H1 (cell line): ENCODE results near the gene MAPK4. TPM values are rescaled to one million over a fixed set of nuclear protein-coding genes. Genes with fewer than 3 reads are reported as not detected.

Experiments used
- CTCF ChIA-PET: fragments of 300-600 bp; sonication (Branson Sonifier 250); formaldehyde crosslinking; loops from one replicate; lab custom pipeline; 2021; ENCODE audit not compliant: partially characterized antibody; lab: Charles Lee
- POLR2A ChIA-PET: fragments of 300-600 bp; sonication (Branson Sonifier 250); formaldehyde crosslinking; loops from one replicate; lab custom pipeline; 2021; ENCODE audit warnings: inconsistent platforms; ENCODE audit not compliant: partially characterized antibody; lab: Charles Lee
- DNase-seq, 2 experiments: peaks; one replicate each; pipeline versions ENCODE4 v3.0.0 to v3.0.0-alpha.2; 2010 to 2022; ENCODE audit warnings: low spot score in 2 of 2, low read depth in 1 of 2, mixed read lengths in 1 of 2
- FAIRE-seq: peaks from 2 replicates; lab custom pipeline; 2011; peaks lifted over from hg19 to GRCh38; lab: Jason Lieb, UNC
- H2AFZ ChIP-seq: 2 replicates; pipeline ENCODE4 v1.8.1; 2012; ENCODE audit warnings: low read length, inconsistent platforms
- H2AK5ac ChIP-seq: 2 replicates; pipeline ENCODE4 v1.6.1; 2013; ENCODE audit warnings: low read depth, low read length
- H2BK120ac ChIP-seq: replicated peaks from 2 replicates; pipeline ENCODE3; 2013; ENCODE audit warnings: low read depth, low read length, inconsistent platforms
- H2BK12ac ChIP-seq: 2 replicates; pipeline ENCODE4 v1.6.1; 2013; ENCODE audit warnings: low read depth, low read length
- H2BK15ac ChIP-seq: 2 replicates; pipeline ENCODE4 v1.6.1; 2013; ENCODE audit warnings: low read length
- H2BK20ac ChIP-seq: 2 replicates; pipeline ENCODE4 v1.6.1; 2013; ENCODE audit warnings: low read length
- H2BK5ac ChIP-seq: 2 replicates; pipeline ENCODE4 v1.6.1; 2013; ENCODE audit warnings: low read depth, low read length
- H3K14ac ChIP-seq: 2 replicates; pipeline ENCODE4 v1.6.1; 2013; ENCODE audit warnings: inconsistent platforms; ENCODE audit not compliant: insufficient read length
- H3K18ac ChIP-seq: 2 replicates; pipeline ENCODE4 v1.6.1; 2013; ENCODE audit warnings: low read length; ENCODE audit errors: extremely low read depth
- H3K23ac ChIP-seq: 2 replicates; pipeline ENCODE4 v1.6.1; 2013; ENCODE audit warnings: inconsistent platforms; ENCODE audit not compliant: insufficient read length
- H3K23me2 ChIP-seq: 2 replicates; pipeline ENCODE4 v1.6.1; 2013; ENCODE audit warnings: low read depth, low read length
- H3K27ac ChIP-seq: 2 replicates; pipeline ENCODE4 v1.6.1; 2011; ENCODE audit warnings: low read depth, low read length, inconsistent platforms
- H3K27me3 ChIP-seq, 4 experiments: replicated peaks in 1 of 4; 1 replicate in 1 of 4; 2 replicates in 3 of 4; pipeline versions ENCODE4 v1.6.1 to v1.8.1; 2011 to 2013; ENCODE audit warnings: low read length in 3 of 4, mild to moderate bottlenecking in 3 of 4, inconsistent platforms in 2 of 4, mixed read lengths in 2 of 4, moderate library complexity in 1 of 4; ENCODE audit not compliant: control insufficient read depth in 3 of 4, insufficient read depth in 3 of 4; ENCODE audit errors: extremely low read depth in 1 of 4
- H3K36me3 ChIP-seq, 4 experiments: 2 replicates each; pipeline versions ENCODE4 v1.6.1 to v1.8.1; 2011 to 2013; ENCODE audit warnings: mild to moderate bottlenecking in 4 of 4, low read length in 3 of 4, moderate library complexity in 2 of 4, control low read depth in 1 of 4, inconsistent platforms in 1 of 4; ENCODE audit not compliant: insufficient read depth in 4 of 4, control insufficient read depth in 2 of 4
- H3K4ac ChIP-seq: replicated peaks from 2 replicates; pipeline ENCODE3; 2013; ENCODE audit warnings: low read length, low read depth, mixed read lengths, inconsistent platforms; ENCODE audit not compliant: insufficient read length
- H3K4me1 ChIP-seq, 4 experiments: replicated peaks in 1 of 4; 1 replicate in 1 of 4; 2 replicates in 3 of 4; pipeline versions ENCODE4 v1.6.1 to v1.8.1; 2011 to 2013; ENCODE audit warnings: low read length in 3 of 4, inconsistent platforms in 2 of 4, mixed read lengths in 1 of 4; ENCODE audit not compliant: insufficient read depth in 4 of 4, control insufficient read depth in 3 of 4
- H3K4me2 ChIP-seq, 2 experiments: 2 replicates each; pipeline versions ENCODE4 v1.6.1 to v1.8.1; 2011 to 2013; ENCODE audit warnings: low read depth in 2 of 2, low read length in 2 of 2, control low read depth in 1 of 2, inconsistent platforms in 1 of 2, mild to moderate bottlenecking in 1 of 2; ENCODE audit not compliant: insufficient read depth in 1 of 2
- H3K4me3 ChIP-seq, 4 experiments: fragments of 200-600, 300-600 bp in 1 of 4; sonication (generic), shearing (Covaris generic), sonication (Bioruptor Twin) in 1 of 4; 2 replicates each; pipeline versions ENCODE4 v1.5.1 to v1.8.1; 2011 to 2016; ENCODE audit warnings: low read length in 4 of 4, low read depth in 3 of 4, control low read depth in 2 of 4, inconsistent platforms in 2 of 4, mild to moderate bottlenecking in 2 of 4, mixed read lengths in 1 of 4, moderate library complexity in 1 of 4; ENCODE audit not compliant: insufficient read depth in 2 of 4; ENCODE audit errors: extremely low read depth in 1 of 4
- H3K56ac ChIP-seq: replicated peaks from 2 replicates; pipeline ENCODE3; 2013; ENCODE audit warnings: low read depth, mild to moderate bottlenecking, mixed read lengths, low read length, inconsistent platforms; ENCODE audit not compliant: insufficient read length
- H3K79me1 ChIP-seq: 2 replicates; pipeline ENCODE4 v1.6.1; 2013; ENCODE audit warnings: low read depth, low read length, control low read depth
- H3K79me2 ChIP-seq, 2 experiments: 2 replicates each; pipeline versions ENCODE4 v1.6.1 to v1.8.1; 2012 to 2013; ENCODE audit warnings: low read length in 2 of 2, mild to moderate bottlenecking in 2 of 2, inconsistent platforms in 1 of 2; ENCODE audit not compliant: insufficient read depth in 2 of 2, control insufficient read depth in 1 of 2
- H3K9ac ChIP-seq, 4 experiments: replicated peaks in 1 of 4; 1 replicate in 1 of 4; 2 replicates in 3 of 4; pipeline versions ENCODE4 v1.6.1 to v1.8.1; 2011 to 2013; ENCODE audit warnings: low read depth in 3 of 4, low read length in 3 of 4, control low read depth in 2 of 4, mild to moderate bottlenecking in 2 of 4, moderate library complexity in 2 of 4, inconsistent platforms in 1 of 4; ENCODE audit errors: extremely low read depth in 1 of 4
- H3K9me3 ChIP-seq, 2 experiments: 2 replicates each; pipeline versions ENCODE4 v1.6.1 to v1.8.1; 2012 to 2013; ENCODE audit warnings: mild to moderate bottlenecking in 2 of 2, moderate library complexity in 2 of 2, control low read depth in 1 of 2, inconsistent platforms in 1 of 2, low read depth in 1 of 2, low read length in 1 of 2, mixed read lengths in 1 of 2; ENCODE audit not compliant: insufficient read depth in 2 of 2
- H4K20me1 ChIP-seq, 2 experiments: replicated peaks in 1 of 2; 2 replicates each; pipeline versions ENCODE3 to v1.8.1; 2011 to 2013; ENCODE audit warnings: inconsistent platforms in 2 of 2, low read length in 2 of 2, mild to moderate bottlenecking in 1 of 2; ENCODE audit not compliant: insufficient read depth in 2 of 2, control insufficient read depth in 1 of 2
- H4K5ac ChIP-seq: 2 replicates; pipeline ENCODE4 v1.6.1; 2013; ENCODE audit warnings: low read length, low read depth, mixed read lengths, inconsistent platforms; ENCODE audit not compliant: insufficient read length
- H4K8ac ChIP-seq: 2 replicates; pipeline ENCODE4 v1.8.0; 2013; ENCODE audit warnings: mild to moderate bottlenecking, moderate library complexity, low read length, inconsistent platforms; ENCODE audit not compliant: insufficient read depth; ENCODE audit errors: extremely low read depth
- H4K91ac ChIP-seq: replicated peaks from 2 replicates; pipeline ENCODE3; 2013; ENCODE audit warnings: low read length, mixed read lengths, inconsistent platforms; ENCODE audit not compliant: insufficient read length
- BRCA1 ChIP-seq: IDR thresholded peaks from 2 replicates; pipeline ENCODE4 v1.6.1; 2012; ENCODE audit warnings: low read depth, low read length, improper control_type of control experiment
- CEBPB ChIP-seq: IDR thresholded peaks from 2 replicates; pipeline ENCODE4 v1.6.1; 2012; ENCODE audit warnings: low read depth, low read length
- GABPA ChIP-seq: IDR thresholded peaks from 2 replicates; pipeline ENCODE4 v1.6.1; 2011; ENCODE audit warnings: mild to moderate bottlenecking, low read length, moderate library complexity, borderline replicate concordance; ENCODE audit not compliant: insufficient read depth
- GTF2F1 ChIP-seq: IDR thresholded peaks from 2 replicates; pipeline ENCODE4 v1.6.1; 2012; ENCODE audit warnings: low read depth, low read length, improper control_type of control experiment, borderline replicate concordance
- HDAC6 ChIP-seq: IDR thresholded peaks from one replicate; pipeline ENCODE4 v1.7.1; 2012; ENCODE audit warnings: low read depth, mild to moderate bottlenecking, inconsistent platforms, low read length, moderate library complexity
- KDM1A ChIP-seq: fragments of 200-600, 300-600 bp; sonication (generic); IDR thresholded peaks from 2 replicates; pipeline ENCODE4 v1.7.1; 2016; ENCODE audit warnings: mild to moderate bottlenecking, low read length, borderline replicate concordance
- NANOG ChIP-seq: IDR thresholded peaks from 2 replicates; pipeline ENCODE4 v1.6.1; 2011; ENCODE audit warnings: low read length, low read depth, mild to moderate bottlenecking, inconsistent platforms; ENCODE audit not compliant: insufficient read depth, poor library complexity, severe bottlenecking
- NRF1 ChIP-seq: IDR thresholded peaks from 2 replicates; pipeline ENCODE4 v1.6.1; 2011; ENCODE audit warnings: mild to moderate bottlenecking, low read depth, low read length, improper control_type of control experiment
- PHF8 ChIP-seq: fragments of 200-600 bp; sonication (generic); conservative IDR thresholded peaks from 2 replicates; pipeline ENCODE4 v1.7.1; 2012; ENCODE audit warnings: low read depth, mild to moderate bottlenecking, inconsistent platforms, low read length, moderate library complexity
- SIRT6 ChIP-seq: IDR thresholded peaks from one replicate; pipeline ENCODE4 v1.7.1; 2012; ENCODE audit warnings: low read length, inconsistent platforms
- WGBS, 2 experiments: shearing (Covaris generic) in 1 of 2; methylation state at CpG; one replicate each; pipeline versions ENCODE4 v1.1.6 to v1.1.7; 2013 to 2015; ENCODE audit warnings: low lambda C conversion rate in 2 of 2, mixed read lengths in 2 of 2, inconsistent platforms in 1 of 2, low coverage in 1 of 2, missing lambda C conversion rate in 1 of 2; ENCODE audit not compliant: insufficient replicate concordance in 2 of 2, insufficient coverage in 1 of 2, insufficient read length in 1 of 2; ENCODE audit errors: extremely low coverage in 1 of 2, missing lambda C conversion rate in 1 of 2; 5-methylcytosine and 5-hydroxymethylcytosine counted together
- polyA plus RNA-seq, 7 experiments: library from polyadenylated mRNA; depleted of rRNA in 3 of 7; stranded (reverse) in 5 of 7; unstranded in 2 of 7; fragments of >200 nt in 5 of 7; fragments of 200-250 nt in 2 of 7; gene quantifications; 1 replicate in 5 of 7; 2 replicates in 1 of 7; 4 replicates in 1 of 7; pipeline versions ENCODE4 v1.2.1 to v1.2.3, GENCODE V29; 2011 to 2013; ENCODE audit warnings: missing spikeins in 2 of 7, mixed read lengths in 2 of 7
- total RNA-seq: library from RNA; stranded (reverse); fragmentation: NEBNext Ultra II Directional; extraction: Animal tissue kit (Norgen Biotek cat#: 25700); gene quantifications from 2 replicates; pipeline ENCODE4 v1.2.1, GENCODE V29; 2021
- TF ChIP-seq, protein P1 (sequence below), 3 experiments: IDR thresholded peaks; 1 replicate in 2 of 3; 2 replicates in 1 of 3; pipeline versions ENCODE4 v1.5.1 to v1.6.1; 2011; ENCODE audit warnings: low read length in 3 of 3, mild to moderate bottlenecking in 3 of 3, inconsistent platforms in 2 of 3, low read depth in 1 of 3, moderate library complexity in 1 of 3; ENCODE audit not compliant: insufficient read depth in 1 of 3; ENCODE audit errors: control extremely low read depth in 1 of 3

The MAPK4 gene
- total and polyA plus RNA-seq, 2 of the 8 experiments (the other 6 are each of a cell fraction or from before 2014, with no cell fraction given) = 3.2 to 3.7 TPM

DNA sequence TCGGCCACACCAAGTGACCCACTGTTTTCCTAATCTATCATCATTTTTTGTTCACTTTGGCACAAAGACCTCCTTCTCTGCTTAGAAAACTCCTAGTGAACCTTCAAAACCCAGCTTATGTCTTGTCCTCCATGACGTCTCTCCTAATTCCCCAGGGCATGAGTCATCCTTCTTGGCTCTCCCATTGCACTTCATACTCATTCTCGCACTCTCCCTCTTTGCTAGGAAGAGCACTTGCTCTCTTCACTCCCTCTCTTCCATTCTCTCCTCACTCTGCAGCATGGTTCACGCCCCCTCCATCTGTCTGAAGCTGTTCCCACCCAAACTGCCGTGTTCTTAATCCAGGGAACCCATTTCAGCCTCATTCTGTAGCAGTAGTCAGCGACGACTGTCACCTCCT is 156.0 kb downstream of the MAPK4 start:
- no peak overlapping the region for H4K91ac ChIP-seq
- no peaks in the 10 kb centered on the region for H3K23me2 ChIP-seq
- no peak overlapping the region for H2BK5ac ChIP-seq
- no peaks in the 10 kb centered on the region for H4K20me1 ChIP-seq
- ChIA-PET POLR2A (no interaction called here), CTCF (interaction anchor here (1.6 kb wide), 1 partner anchor 53 kb away, joined by 4 read pairs; no protein-coding TSS in a partner anchor)
- no peaks in the 10 kb centered on the region for H3K36me3 ChIP-seq
- H2BK20ac ChIP-seq = no peak overlapping the region
- no peaks in the 10 kb centered on the region; a peak in 1 of 7 replicates for H3K4me1 ChIP-seq
- H3K56ac ChIP-seq = no peak overlapping the region
- H3K4me3 ChIP-seq = no peak overlapping the region
- H3K4me2 ChIP-seq = no peak overlapping the region
- no peaks in the 10 kb centered on the region for H3K79me1 ChIP-seq
- H3K79me2 ChIP-seq = no peaks in the 10 kb centered on the region
- whole genome bisulfite sequencing, 2 experiments = 87% methylated on average over 7 of the region's 7 CpGs; no CpG with 5 or more reads in 1 of the 2 experiments
- no peak overlapping the region for H2BK120ac ChIP-seq
- H2BK12ac ChIP-seq = 0 out of 2 replicates have a peak overlapping the region, but pooled peaks have one; percentile 27
- H3K23ac ChIP-seq = no peak overlapping the region
- no peak overlapping the region for H4K5ac ChIP-seq
- H2BK15ac ChIP-seq = no peak overlapping the region; the same call in 1 of the 2 replicates
- FAIRE-seq = no peak
- no peak for DNase-seq
- H2AFZ ChIP-seq = no peak overlapping the region
- no peak overlapping the region for H3K18ac ChIP-seq
- H3K27ac ChIP-seq = no peak overlapping the region
- no peak overlapping the region for H3K14ac ChIP-seq
- H3K9me3 ChIP-seq = no peaks in the 10 kb centered on the region
- H2AK5ac ChIP-seq = no peak overlapping the region
- no peak for TF ChIP-seq PHF8
- TF ChIP-seq SIRT6 = no peak
- TF ChIP-seq HDAC6 = no peak
- no peak for TF ChIP-seq NRF1
- no peak for TF ChIP-seq NANOG
- no peak for TF ChIP-seq CEBPB
- TF ChIP-seq BRCA1 = no peak
- no peak for TF ChIP-seq GABPA
- no peak for TF ChIP-seq GTF2F1
- TF ChIP-seq, protein P1, sequence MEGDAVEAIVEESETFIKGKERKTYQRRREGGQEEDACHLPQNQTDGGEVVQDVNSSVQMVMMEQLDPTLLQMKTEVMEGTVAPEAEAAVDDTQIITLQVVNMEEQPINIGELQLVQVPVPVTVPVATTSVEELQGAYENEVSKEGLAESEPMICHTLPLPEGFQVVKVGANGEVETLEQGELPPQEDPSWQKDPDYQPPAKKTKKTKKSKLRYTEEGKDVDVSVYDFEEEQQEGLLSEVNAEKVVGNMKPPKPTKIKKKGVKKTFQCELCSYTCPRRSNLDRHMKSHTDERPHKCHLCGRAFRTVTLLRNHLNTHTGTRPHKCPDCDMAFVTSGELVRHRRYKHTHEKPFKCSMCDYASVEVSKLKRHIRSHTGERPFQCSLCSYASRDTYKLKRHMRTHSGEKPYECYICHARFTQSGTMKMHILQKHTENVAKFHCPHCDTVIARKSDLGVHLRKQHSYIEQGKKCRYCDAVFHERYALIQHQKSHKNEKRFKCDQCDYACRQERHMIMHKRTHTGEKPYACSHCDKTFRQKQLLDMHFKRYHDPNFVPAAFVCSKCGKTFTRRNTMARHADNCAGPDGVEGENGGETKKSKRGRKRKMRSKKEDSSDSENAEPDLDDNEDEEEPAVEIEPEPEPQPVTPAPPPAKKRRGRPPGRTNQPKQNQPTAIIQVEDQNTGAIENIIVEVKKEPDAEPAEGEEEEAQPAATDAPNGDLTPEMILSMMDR (IDR thresholded peaks at IDR 0.05; ENCODE audit: control extremely low read depth in 1 of 3, insufficient read depth in 1 of 3, low read depth in 1 of 3, low read length in 3 of 3) = no peak
- no peak for TF ChIP-seq KDM1A
- H3K4ac ChIP-seq = no peak overlapping the region
- no peak overlapping the region for H4K8ac ChIP-seq
- H3K9ac ChIP-seq = no peak overlapping the region
- no peaks in the 10 kb centered on the region for H3K27me3 ChIP-seq
